ENCODE results near the gene STXBP5. TPM values are rescaled to one million over a fixed set of nuclear protein-coding genes. Genes with fewer than 3 reads are reported as not detected.

Gene STXBP5
- total RNA-seq, 4 donors from 2014 or later: 15.6 to 41.3 (median 20.4) TPM

- intact Hi-C loops (cut with DNase I; ENCODE audit: low total_unique reads): no loop called here
- H3K27me3 ChIP-seq: no peaks in the 10 kb centered on the region
Observed at GRCh38 chr6:147179809-147180208, 24.4 kb upstream of the STXBP5 start.

DNA sequence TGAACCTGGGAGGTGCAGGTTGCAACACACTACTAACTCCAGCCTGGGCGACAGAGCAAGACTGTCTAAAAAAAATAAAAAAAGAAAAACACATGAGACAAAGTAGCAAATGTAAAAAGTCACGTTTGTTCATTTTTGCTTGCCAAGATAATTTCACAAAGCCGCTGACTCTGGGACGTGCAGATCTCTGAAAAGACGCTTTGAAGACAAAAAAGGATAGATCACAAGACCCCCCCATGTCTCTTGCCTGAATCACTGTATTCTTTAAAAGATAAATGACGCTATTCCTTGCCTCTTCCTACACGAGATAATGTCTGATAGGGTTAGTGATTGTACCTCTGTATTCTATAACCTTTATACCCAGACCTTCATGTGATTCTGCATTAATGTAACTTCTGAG is 23.3 kb upstream of the STXBP5 start:
- no peak overlapping the region for H3K27ac ChIP-seq
- no peaks in the 10 kb centered on the region for H3K9me3 ChIP-seq
- H3K4me1 ChIP-seq: no peaks in the 10 kb centered on the region
- no peak for ATAC-seq
- H3K4me3 ChIP-seq: no peak overlapping the region
- intact Hi-C loops (cut with DNase I; ENCODE audit: low total_unique reads): no loop called here
- H3K27me3 ChIP-seq: no peaks in the 10 kb centered on the region
- no peak for DNase-seq
- in situ Hi-C loops (cut with MboI; ENCODE audit: low sequenced_read_pairs in 4 of 4): no loop called here
- no peaks in the 10 kb centered on the region for H3K36me3 ChIP-seq
- TF ChIP-seq POLR2A (IDR thresholded peaks at IDR 0.05): no peak
- no peak for TF ChIP-seq CTCF (IDR thresholded peaks at IDR 0.05 in 4 of 5, conservative IDR thresholded peaks at IDR 0.05 in 1 of 5)

More at GRCh38 chr6:147179809-147180208, 24.4 kb upstream of the STXBP5 start:
- no peak for ATAC-seq
- no peaks in the 10 kb centered on the region for H3K4me1 ChIP-seq
- H3K9me3 ChIP-seq: no peaks in the 10 kb centered on the region
- TF ChIP-seq CTCF (IDR thresholded peaks at IDR 0.05 in 4 of 5, conservative IDR thresholded peaks at IDR 0.05 in 1 of 5) (no peak), POLR2A (IDR thresholded peaks at IDR 0.05) (no peak)
- H3K27ac ChIP-seq: no peak overlapping the region
- in situ Hi-C loops (cut with MboI; ENCODE audit: low sequenced_read_pairs in 4 of 4): no loop called here
- H3K4me3 ChIP-seq: no peak overlapping the region
- no peaks in the 10 kb centered on the region for H3K36me3 ChIP-seq
- no peak for DNase-seq

- H3K36me3 ChIP-seq: no peaks in the 10 kb centered on the region
- TF ChIP-seq CTCF (IDR thresholded peaks at IDR 0.05 in 4 of 5, conservative IDR thresholded peaks at IDR 0.05 in 1 of 5) (no peak), POLR2A (IDR thresholded peaks at IDR 0.05) (no peak)
- in situ Hi-C loops (cut with MboI; ENCODE audit: low sequenced_read_pairs in 4 of 4) (no loop called here), intact Hi-C loops (cut with DNase I; ENCODE audit: low total_unique reads) (no loop called here)
- H3K4me1 ChIP-seq: no peaks in the 10 kb centered on the region
- no peak overlapping the region for H3K27ac ChIP-seq
- no peaks in the 10 kb centered on the region for H3K9me3 ChIP-seq
- no peaks in the 10 kb centered on the region for H3K27me3 ChIP-seq
- ATAC-seq: no peak
- H3K4me3 ChIP-seq: no peak overlapping the region
- DNase-seq: no peak
Observed at GRCh38 chr6:147184379-147184778, 19.8 kb upstream of the STXBP5 start.

GRCh38 chr6:147185216-147185615 is 19.0 kb upstream of the STXBP5 start:
- Histone ChIP-seq H3K27me3 (no peaks in the 10 kb centered on the region), H3K27ac (no peak overlapping the region), H3K9me3 (no peaks in the 10 kb centered on the region), H3K4me1 (no peaks in the 10 kb centered on the region), H3K36me3 (no peaks in the 10 kb centered on the region), H3K4me3 (no peak overlapping the region)
- ATAC-seq (no peak), DNase-seq (no peak)
- in situ Hi-C loops (cut with MboI; ENCODE audit: low sequenced_read_pairs in 4 of 4) (no loop called here), intact Hi-C loops (cut with DNase I; ENCODE audit: low total_unique reads) (no loop called here)
- TF ChIP-seq CTCF (IDR thresholded peaks at IDR 0.05 in 4 of 5, conservative IDR thresholded peaks at IDR 0.05 in 1 of 5) (no peak), POLR2A (IDR thresholded peaks at IDR 0.05) (no peak)

- DNase-seq (no peak), ATAC-seq (no peak)
Observed at GRCh38 chr6:147190556-147190955, 13.7 kb upstream of the STXBP5 start.

More at GRCh38 chr6:147190556-147190955, 13.7 kb upstream of the STXBP5 start:
- no peaks in the 10 kb centered on the region for H3K36me3 ChIP-seq
- H3K9me3 ChIP-seq: no peaks in the 10 kb centered on the region
- no peak overlapping the region for H3K27ac ChIP-seq
- intact Hi-C loops (cut with DNase I; ENCODE audit: low total_unique reads) (no loop called here), in situ Hi-C loops (cut with MboI; ENCODE audit: low sequenced_read_pairs in 4 of 4) (no loop called here)
- H3K27me3 ChIP-seq: no peaks in the 10 kb centered on the region
- no peaks in the 10 kb centered on the region for H3K4me1 ChIP-seq
- no peak overlapping the region for H3K4me3 ChIP-seq
- TF ChIP-seq POLR2A (IDR thresholded peaks at IDR 0.05): no peak
- no peak for TF ChIP-seq CTCF (IDR thresholded peaks at IDR 0.05 in 4 of 5, conservative IDR thresholded peaks at IDR 0.05 in 1 of 5)
